ENCODE results near the gene GBP6.
A peak's percentile ranks its signal among the peaks of the same experiment; 100 is the strongest.
"Not testable (repeated sequence)": the region's sequence is repeated elsewhere in the genome, so short reads cannot be mapped to it uniquely, and the experiment has no call there.

The GBP6 gene

GRCh38 chr1:89378001-89378400 lies 14.1 kb downstream of the GBP6 start:
- no peak for DNase-seq

- no peak for DNase-seq
Measured at GRCh38 chr1:89381618-89382017, 17.8 kb downstream of the GBP6 start.

GRCh38 chr1:89382479-89382878 lies 18.6 kb downstream of the GBP6 start:
- no peak for DNase-seq

GRCh38 chr1:89383185-89383584 lies 19.3 kb downstream of the GBP6 start:
- no peak for DNase-seq

- DNase-seq, result no peak
Measured at GRCh38 chr1:89390707-89391106, 26.8 kb downstream of the GBP6 start.

- no peak for DNase-seq
Measured at GRCh38 chr1:89391686-89392085, 27.8 kb downstream of the GBP6 start.

GRCh38 chr1:89394851-89395250 lies 31.0 kb downstream of the GBP6 start:
- no peak for DNase-seq

GRCh38 chr1:89396902-89397301 lies 33.0 kb downstream of the GBP6 start:
- no peak for DNase-seq

- no peak for DNase-seq
Measured at GRCh38 chr1:89405275-89405929, 41.5 kb downstream of the GBP6 start.

- peak in 1 of 2 donors; percentile 26 for DNase-seq
Measured at GRCh38 chr1:89407360-89407759, 43.5 kb downstream of the GBP6 start.

GRCh38 chr1:89407768-89408167 lies 43.9 kb downstream of the GBP6 start:
- DNase-seq, result peak in 1 of 2 donors; percentile 3

GRCh38 chr1:89425056-89425455 lies 61.2 kb downstream of the GBP6 start:
- no peak for DNase-seq

GRCh38 chr1:89429062-89429461 lies 65.2 kb downstream of the GBP6 start:
- DNase-seq, result no peak

GRCh38 chr1:89429681-89430080 lies 65.8 kb downstream of the GBP6 start:
- not testable (repeated sequence) for DNase-seq

- DNase-seq, result no peak
Measured at GRCh38 chr1:89433421-89433820, 69.6 kb downstream of the GBP6 start.

- peak in 1 of 2 donors; percentile 5 for DNase-seq
Measured at GRCh38 chr1:89434058-89434780, 70.4 kb downstream of the GBP6 start.
